NCI-H1417 treated with DMSO at 0.1 percent for 48 hours (cell line): ENCODE results near the gene KIF5A.
"Not testable (repeated sequence)": the region's sequence is repeated elsewhere in the genome, so short reads cannot be mapped to it uniquely, and the experiment has no call there.

Source experiments
- DNase-seq: peaks from one replicate; lab custom pipeline; 2025; lab: John Stamatoyannopoulos, UW

The KIF5A gene

GRCh38 chr12:57584050-57584449 lies 34.2 kb downstream of the KIF5A start:
- DNase-seq = no peak

- DNase-seq = no peak
These were observed 34.8 kb downstream of the KIF5A start for GRCh38 chr12:57584690-57585089.

- DNase-seq = no peak
These were observed 35.3 kb downstream of the KIF5A start for GRCh38 chr12:57585156-57585555.

GRCh38 chr12:57586128-57586527 lies 36.3 kb downstream of the KIF5A start:
- DNase-seq = no peak

- DNase-seq = no peak
These were observed 37.1 kb downstream of the KIF5A start for GRCh38 chr12:57586832-57587429.

- not testable (repeated sequence) for DNase-seq
These were observed 39.2 kb downstream of the KIF5A start for GRCh38 chr12:57588951-57589610.

- DNase-seq = no peak
These were observed 40.6 kb downstream of the KIF5A start for GRCh38 chr12:57590479-57590863.

GRCh38 chr12:57590864-57591781 lies 41.3 kb downstream of the KIF5A start, which contains the start of gene PIP4K2C:
TSS of gene PIP4K2C (plus strand) at chr12:57591192. CDS start at chr12:57591290, 98 bp downstream.
- no peak for DNase-seq

- DNase-seq = no peak
These were observed 42.0 kb downstream of the KIF5A start for GRCh38 chr12:57591782-57592325.

GRCh38 chr12:57592551-57593165 lies 42.8 kb downstream of the KIF5A start:
- DNase-seq = no peak

GRCh38 chr12:57593187-57593586 lies 43.3 kb downstream of the KIF5A start:
- no peak for DNase-seq

- DNase-seq = no peak
These were observed 50.6 kb downstream of the KIF5A start for GRCh38 chr12:57600395-57600794.

- DNase-seq = no peak
These were observed 52.7 kb downstream of the KIF5A start for GRCh38 chr12:57602544-57602943.

- no peak for DNase-seq
These were observed 53.5 kb downstream of the KIF5A start for GRCh38 chr12:57603324-57603723.

- no peak for DNase-seq
These were observed 54.1 kb downstream of the KIF5A start for GRCh38 chr12:57603815-57604453.

GRCh38 chr12:57604454-57604991 lies 54.7 kb downstream of the KIF5A start, which contains the start of gene DTX3:
TSS of gene DTX3 (plus strand) at chr12:57604824. CDS start at chr12:57606518, 1,694 bp downstream.
- DNase-seq = no peak

- DNase-seq = no peak
These were observed 55.4 kb downstream of the KIF5A start for GRCh38 chr12:57604992-57605810.

GRCh38 chr12:57605811-57606311 lies 56.0 kb downstream of the KIF5A start:
- DNase-seq = no peak

- DNase-seq = no peak
These were observed 56.6 kb downstream of the KIF5A start for GRCh38 chr12:57606399-57606798.

GRCh38 chr12:57606821-57607220 lies 57.0 kb downstream of the KIF5A start:
- DNase-seq = no peak
